Osteocyte (in vitro differentiated cells): ENCODE data around the gene SP6. TPM values are rescaled to one million over a fixed set of nuclear protein-coding genes. Genes with fewer than 3 reads are reported as not detected.
A peak's percentile ranks its signal among the peaks of the same experiment; 100 is the strongest.

ENCODE experiments used
- DNase-seq: peaks from one replicate; pipeline ENCODE4 v3.0.0; 2021; ENCODE audit warnings: mixed read lengths; ENCODE audit not compliant: unreplicated experiment; ENCODE audit errors: extremely low spot score
- H3K27ac Mint-ChIP-seq: one replicate; pipeline ENCODE4 v1.8.0; 2021; ENCODE audit warnings: mild to moderate bottlenecking, mixed read lengths; ENCODE audit not compliant: unreplicated experiment
- H3K27me3 Mint-ChIP-seq: one replicate; pipeline ENCODE4 v1.8.0; 2021; ENCODE audit warnings: mixed read lengths; ENCODE audit not compliant: unreplicated experiment
- H3K36me3 Mint-ChIP-seq: one replicate; pipeline ENCODE4 v1.8.0; 2021; ENCODE audit warnings: mixed read lengths; ENCODE audit not compliant: unreplicated experiment
- H3K4me1 Mint-ChIP-seq: one replicate; pipeline ENCODE4 v1.8.0; 2021; ENCODE audit warnings: mixed read lengths; ENCODE audit not compliant: unreplicated experiment
- H3K4me3 Mint-ChIP-seq: one replicate; pipeline ENCODE4 v1.8.0; 2021; ENCODE audit warnings: mild to moderate bottlenecking, moderate library complexity, mixed read lengths; ENCODE audit not compliant: unreplicated experiment
- H3K9me3 Mint-ChIP-seq: one replicate; pipeline ENCODE4 v1.8.0; 2021; ENCODE audit warnings: mixed read lengths; ENCODE audit not compliant: unreplicated experiment
- total RNA-seq: library from RNA; stranded (reverse); gene quantifications from 2 replicates; pipeline ENCODE4 v1.2.1, GENCODE V29; 2021
- TF ChIP-seq, protein P1 (sequence below): fragments of 200-600 bp; sonication (generic); IDR thresholded peaks from 2 replicates; pipeline ENCODE4 v1.5.0; 2021; ENCODE audit warnings: antibody characterized with exemption, mild to moderate bottlenecking, moderate library complexity

SP6 gene
- total RNA-seq, 1 donor from 2014 or later: 0.16 TPM

- H3K27ac Mint-ChIP-seq: no peak overlapping the region
These were observed 44.7 kb downstream of the SP6 start for GRCh38 chr17:47806026-47806912.

GRCh38 chr17:47804461-47804860 lies 46.5 kb downstream of the SP6 start:
- H3K36me3 Mint-ChIP-seq: peaks cover 14% of the 10 kb centered on the region
- no peak overlapping the region for H3K4me3 Mint-ChIP-seq
- H3K27me3 Mint-ChIP-seq: peaks cover 15% of the 10 kb centered on the region
- no peaks in the 10 kb centered on the region for H3K4me1 Mint-ChIP-seq
- H3K9me3 Mint-ChIP-seq: no peaks in the 10 kb centered on the region
- no peak overlapping the region for H3K27ac Mint-ChIP-seq
- TF ChIP-seq, protein P1, sequence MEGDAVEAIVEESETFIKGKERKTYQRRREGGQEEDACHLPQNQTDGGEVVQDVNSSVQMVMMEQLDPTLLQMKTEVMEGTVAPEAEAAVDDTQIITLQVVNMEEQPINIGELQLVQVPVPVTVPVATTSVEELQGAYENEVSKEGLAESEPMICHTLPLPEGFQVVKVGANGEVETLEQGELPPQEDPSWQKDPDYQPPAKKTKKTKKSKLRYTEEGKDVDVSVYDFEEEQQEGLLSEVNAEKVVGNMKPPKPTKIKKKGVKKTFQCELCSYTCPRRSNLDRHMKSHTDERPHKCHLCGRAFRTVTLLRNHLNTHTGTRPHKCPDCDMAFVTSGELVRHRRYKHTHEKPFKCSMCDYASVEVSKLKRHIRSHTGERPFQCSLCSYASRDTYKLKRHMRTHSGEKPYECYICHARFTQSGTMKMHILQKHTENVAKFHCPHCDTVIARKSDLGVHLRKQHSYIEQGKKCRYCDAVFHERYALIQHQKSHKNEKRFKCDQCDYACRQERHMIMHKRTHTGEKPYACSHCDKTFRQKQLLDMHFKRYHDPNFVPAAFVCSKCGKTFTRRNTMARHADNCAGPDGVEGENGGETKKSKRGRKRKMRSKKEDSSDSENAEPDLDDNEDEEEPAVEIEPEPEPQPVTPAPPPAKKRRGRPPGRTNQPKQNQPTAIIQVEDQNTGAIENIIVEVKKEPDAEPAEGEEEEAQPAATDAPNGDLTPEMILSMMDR: no peak
- DNase-seq: no peak

More at GRCh38 chr17:47806026-47806912, 44.7 kb downstream of the SP6 start:
- H3K4me3 Mint-ChIP-seq: no peak overlapping the region
- TF ChIP-seq, protein P1: no peak
- H3K4me1 Mint-ChIP-seq: peaks cover 17% of the 10 kb centered on the region
- no peaks in the 10 kb centered on the region for H3K9me3 Mint-ChIP-seq
- DNase-seq: no peak
- H3K36me3 Mint-ChIP-seq: peaks cover 24% of the 10 kb centered on the region
- peaks cover 11% of the 10 kb centered on the region for H3K27me3 Mint-ChIP-seq

DNA sequence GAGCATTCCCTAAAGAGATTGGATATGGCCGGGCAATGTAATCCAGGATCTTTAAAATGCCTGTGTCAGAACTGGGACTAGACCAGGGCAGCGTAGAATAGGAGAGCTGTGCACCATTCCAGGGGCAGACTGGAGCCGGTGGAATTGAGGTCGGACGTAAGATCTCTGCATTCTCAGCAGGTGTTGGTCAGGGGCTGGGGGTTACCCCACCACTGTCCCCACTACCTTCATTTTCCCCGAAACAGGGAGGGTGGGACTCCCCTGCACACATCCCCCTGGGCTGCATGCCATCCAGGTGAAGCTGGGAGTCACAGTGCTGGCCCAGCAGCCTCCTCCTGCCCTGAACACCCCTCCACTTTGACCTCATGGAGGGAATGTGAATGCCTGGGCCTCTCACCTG lies 47.2 kb downstream of the SP6 start:
- Mint-ChIP-seq H3K9me3 (no peaks in the 10 kb centered on the region), H3K27ac (no peak overlapping the region), H3K36me3 (peaks cover 14% of the 10 kb centered on the region), H3K27me3 (peaks cover 15% of the 10 kb centered on the region), H3K4me1 (no peaks in the 10 kb centered on the region), H3K4me3 (no peak overlapping the region)
- DNase-seq: no peak
- TF ChIP-seq, protein P1: no peak

DNA sequence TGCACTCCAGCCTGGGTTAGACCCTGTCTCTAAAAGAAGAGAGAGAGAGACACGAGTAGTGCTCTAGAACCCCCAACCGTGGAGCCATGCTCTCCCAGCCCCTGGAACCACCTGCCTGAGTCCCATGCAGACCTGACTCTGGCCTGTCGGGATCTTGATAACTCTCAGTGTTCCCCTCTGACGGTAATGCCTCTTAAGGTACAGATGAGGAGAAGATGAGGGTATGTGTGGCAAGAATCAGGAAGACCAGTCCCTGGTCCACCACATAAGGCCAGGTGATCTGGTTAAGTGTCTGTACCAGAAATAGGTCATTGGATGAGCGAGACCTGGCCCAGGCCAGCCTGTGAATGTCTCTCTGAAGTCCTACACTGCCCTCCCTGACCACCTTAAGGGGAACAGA lies 47.8 kb downstream of the SP6 start:
- Mint-ChIP-seq H3K9me3 (no peaks in the 10 kb centered on the region), H3K27me3 (peaks cover 15% of the 10 kb centered on the region), H3K27ac (no peak overlapping the region), H3K4me3 (no peak overlapping the region), H3K36me3 (peaks cover 10% of the 10 kb centered on the region), H3K4me1 (no peaks in the 10 kb centered on the region)
- no peak for DNase-seq
- TF ChIP-seq, protein P1: no peak

- Mint-ChIP-seq H3K27me3 (peaks cover 21% of the 10 kb centered on the region), H3K27ac (no peak overlapping the region), H3K9me3 (no peaks in the 10 kb centered on the region), H3K4me1 (no peaks in the 10 kb centered on the region), H3K36me3 (peaks cover 5% of the 10 kb centered on the region), H3K4me3 (no peak overlapping the region)
- TF ChIP-seq, protein P1: peak; percentile 70
- no peak for DNase-seq
These were observed 48.5 kb downstream of the SP6 start for GRCh38 chr17:47802341-47803022.
